Measurements from ENCODE around the gene SUN1. TPM values are rescaled to one million over a fixed set of nuclear protein-coding genes. Genes with fewer than 3 reads are reported as not detected.
A peak's percentile ranks its signal among the peaks of the same experiment; 100 is the strongest.

Gene SUN1
- total and polyA plus RNA-seq, 2 donors (not counting 1 experiment from before 2014, with no cell fraction given) = 185 to 220 TPM

DNA sequence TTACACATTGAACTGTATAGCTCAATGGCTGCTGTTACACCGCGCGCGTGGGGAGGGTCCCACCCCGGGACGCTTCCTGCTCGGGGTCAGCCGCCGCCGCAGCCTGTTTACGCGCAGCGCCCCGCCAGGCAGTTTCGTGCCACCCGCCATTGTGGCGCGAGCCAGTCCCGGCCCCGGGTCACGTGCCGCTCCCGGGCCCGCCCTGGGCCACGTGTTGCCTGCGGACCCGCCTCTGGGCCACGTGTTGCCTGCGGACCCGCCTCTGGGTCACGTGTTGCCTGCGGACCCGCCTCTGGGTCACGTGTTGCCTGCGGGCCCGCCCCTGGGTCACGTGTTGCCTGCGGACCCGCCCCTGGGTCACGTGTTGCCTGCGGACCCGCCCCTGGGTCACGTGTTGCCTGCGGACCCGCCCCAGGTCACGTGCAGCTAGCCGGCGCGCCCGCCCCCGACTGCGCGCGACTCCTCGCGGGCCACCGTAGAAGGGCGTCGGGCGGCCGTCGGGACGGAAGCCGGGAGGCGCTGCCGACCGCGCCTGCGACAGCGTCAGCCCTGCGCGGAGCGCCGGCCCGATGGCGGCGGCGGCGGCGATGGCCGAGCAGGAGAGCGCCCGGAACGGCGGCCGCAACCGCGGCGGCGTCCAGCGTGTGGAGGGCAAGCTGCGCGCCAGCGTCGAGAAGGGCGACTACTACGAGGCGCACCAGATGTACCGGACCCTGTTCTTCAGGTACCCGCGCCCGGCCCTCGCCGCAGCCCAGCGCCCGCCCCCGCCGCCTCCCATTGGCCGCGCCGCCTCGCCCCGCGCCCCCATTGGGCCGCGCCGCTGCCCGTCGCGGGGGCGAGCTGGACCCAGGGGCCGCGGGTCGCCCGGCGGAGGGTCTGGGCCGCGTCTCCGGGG is 44.0 kb downstream of the SUN1 start, which contains the start of gene GET4:
GET4 (plus strand) TSS at position 478 of the 895 bp plus-strand sequence; CDS start at position 570, 92 bp downstream.
- H3K4me1 ChIP-seq (ENCODE audit: control insufficient read depth, extremely low read depth, insufficient read depth, low read length) = no peaks in the 10 kb centered on the region
- peak; percentile 96 for DNase-seq (ENCODE audit: low read depth in 2 of 2)
- H3K9me3 ChIP-seq (ENCODE audit: control insufficient read depth, insufficient read depth, low read depth, low read length) = no peaks in the 10 kb centered on the region
- H3K4me2 ChIP-seq (ENCODE audit: extremely low read depth, insufficient read depth, low read length) = peak within 1 kb of the TSS; percentile 33
- peaks cover 35% of the 10 kb centered on the region for H3K79me2 ChIP-seq (ENCODE audit: control insufficient read depth, insufficient read depth, low read length)
- H3K36me3 ChIP-seq (ENCODE audit: control insufficient read depth, insufficient read depth, low read length) = peaks cover 14% of the 10 kb centered on the region
- H4K20me1 ChIP-seq (ENCODE audit: control insufficient read depth, extremely low read depth, insufficient read depth, low read length) = no peaks in the 10 kb centered on the region
- H3K9ac ChIP-seq (ENCODE audit: insufficient read depth, low read length) = peak within 1 kb of the TSS; percentile 84
- peak within 1 kb of the TSS; percentile 47 for H2AFZ ChIP-seq (ENCODE audit: low read length)
- H3K27ac ChIP-seq (ENCODE audit: insufficient read depth, low read length) = peak within 1 kb of the TSS; percentile 84
- H3K4me3 ChIP-seq (replicated peaks in 1 of 4; ENCODE audit: control extremely low read depth in 1 of 4, insufficient read depth in 1 of 4, low read depth in 3 of 4, low read length in 4 of 4) = peak within 1 kb of the TSS; percentile 67 to 88 (median 78)
- TF ChIP-seq, protein P1, sequence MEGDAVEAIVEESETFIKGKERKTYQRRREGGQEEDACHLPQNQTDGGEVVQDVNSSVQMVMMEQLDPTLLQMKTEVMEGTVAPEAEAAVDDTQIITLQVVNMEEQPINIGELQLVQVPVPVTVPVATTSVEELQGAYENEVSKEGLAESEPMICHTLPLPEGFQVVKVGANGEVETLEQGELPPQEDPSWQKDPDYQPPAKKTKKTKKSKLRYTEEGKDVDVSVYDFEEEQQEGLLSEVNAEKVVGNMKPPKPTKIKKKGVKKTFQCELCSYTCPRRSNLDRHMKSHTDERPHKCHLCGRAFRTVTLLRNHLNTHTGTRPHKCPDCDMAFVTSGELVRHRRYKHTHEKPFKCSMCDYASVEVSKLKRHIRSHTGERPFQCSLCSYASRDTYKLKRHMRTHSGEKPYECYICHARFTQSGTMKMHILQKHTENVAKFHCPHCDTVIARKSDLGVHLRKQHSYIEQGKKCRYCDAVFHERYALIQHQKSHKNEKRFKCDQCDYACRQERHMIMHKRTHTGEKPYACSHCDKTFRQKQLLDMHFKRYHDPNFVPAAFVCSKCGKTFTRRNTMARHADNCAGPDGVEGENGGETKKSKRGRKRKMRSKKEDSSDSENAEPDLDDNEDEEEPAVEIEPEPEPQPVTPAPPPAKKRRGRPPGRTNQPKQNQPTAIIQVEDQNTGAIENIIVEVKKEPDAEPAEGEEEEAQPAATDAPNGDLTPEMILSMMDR (conservative IDR thresholded peaks at IDR 0.05 in 1 of 2, IDR thresholded peaks at IDR 0.05 in 1 of 2; ENCODE audit: low read depth in 1 of 2, low read length in 2 of 2) = peak in 1 of 2 donors; percentile 2
- TF ChIP-seq EZH2 (IDR thresholded peaks at IDR 0.05; ENCODE audit: low read length, missing control alignments) = no peak
- no peaks in the 10 kb centered on the region for H3K27me3 ChIP-seq (ENCODE audit: control insufficient read depth, insufficient read depth, low read length)

DNA sequence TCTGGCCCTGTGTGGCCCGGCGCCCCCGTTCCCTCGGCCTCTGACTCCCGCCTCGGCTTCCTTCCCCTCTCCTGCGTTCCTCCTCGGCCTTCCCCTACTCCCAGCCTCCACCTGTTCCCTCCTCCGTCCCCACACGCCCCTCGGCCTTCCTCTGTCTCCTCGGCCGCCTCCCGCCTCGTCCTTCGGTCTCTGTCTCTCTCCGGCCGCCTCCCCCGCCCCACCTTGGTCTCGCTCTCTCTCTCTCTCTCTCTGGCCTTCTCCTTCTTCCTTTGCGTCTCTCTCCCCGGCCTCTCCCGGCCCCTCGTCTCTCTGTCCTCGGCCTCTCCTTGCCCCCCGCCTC is 44.7 kb downstream of the SUN1 start:
- Histone ChIP-seq H3K9me3 (ENCODE audit: control insufficient read depth, insufficient read depth, low read depth, low read length) (no peaks in the 10 kb centered on the region), H4K20me1 (ENCODE audit: control insufficient read depth, extremely low read depth, insufficient read depth, low read length) (no peaks in the 10 kb centered on the region), H3K4me2 (ENCODE audit: extremely low read depth, insufficient read depth, low read length) (peak overlapping the region; percentile 33), H3K27ac (ENCODE audit: insufficient read depth, low read length) (peak overlapping the region; percentile 84), H3K79me2 (ENCODE audit: control insufficient read depth, insufficient read depth, low read length) (peaks cover 41% of the 10 kb centered on the region), H3K27me3 (ENCODE audit: control insufficient read depth, insufficient read depth, low read length) (no peaks in the 10 kb centered on the region), H3K36me3 (ENCODE audit: control insufficient read depth, insufficient read depth, low read length) (peaks cover 13% of the 10 kb centered on the region), H2AFZ (ENCODE audit: low read length) (no peak overlapping the region), H3K4me1 (ENCODE audit: control insufficient read depth, extremely low read depth, insufficient read depth, low read length) (no peaks in the 10 kb centered on the region), H3K4me3 (replicated peaks in 1 of 4; ENCODE audit: control extremely low read depth in 1 of 4, insufficient read depth in 1 of 4, low read depth in 3 of 4, low read length in 4 of 4) (peak overlapping the region; percentile 67 to 88 (median 78)), H3K9ac (ENCODE audit: insufficient read depth, low read length) (peak overlapping the region; percentile 84)
- no peak for DNase-seq (ENCODE audit: low read depth in 2 of 2)
- TF ChIP-seq, protein P1 (conservative IDR thresholded peaks at IDR 0.05 in 1 of 2, IDR thresholded peaks at IDR 0.05 in 1 of 2; ENCODE audit: low read depth in 1 of 2, low read length in 2 of 2) = no peak
- no peak for TF ChIP-seq EZH2 (IDR thresholded peaks at IDR 0.05; ENCODE audit: low read length, missing control alignments)

DNA sequence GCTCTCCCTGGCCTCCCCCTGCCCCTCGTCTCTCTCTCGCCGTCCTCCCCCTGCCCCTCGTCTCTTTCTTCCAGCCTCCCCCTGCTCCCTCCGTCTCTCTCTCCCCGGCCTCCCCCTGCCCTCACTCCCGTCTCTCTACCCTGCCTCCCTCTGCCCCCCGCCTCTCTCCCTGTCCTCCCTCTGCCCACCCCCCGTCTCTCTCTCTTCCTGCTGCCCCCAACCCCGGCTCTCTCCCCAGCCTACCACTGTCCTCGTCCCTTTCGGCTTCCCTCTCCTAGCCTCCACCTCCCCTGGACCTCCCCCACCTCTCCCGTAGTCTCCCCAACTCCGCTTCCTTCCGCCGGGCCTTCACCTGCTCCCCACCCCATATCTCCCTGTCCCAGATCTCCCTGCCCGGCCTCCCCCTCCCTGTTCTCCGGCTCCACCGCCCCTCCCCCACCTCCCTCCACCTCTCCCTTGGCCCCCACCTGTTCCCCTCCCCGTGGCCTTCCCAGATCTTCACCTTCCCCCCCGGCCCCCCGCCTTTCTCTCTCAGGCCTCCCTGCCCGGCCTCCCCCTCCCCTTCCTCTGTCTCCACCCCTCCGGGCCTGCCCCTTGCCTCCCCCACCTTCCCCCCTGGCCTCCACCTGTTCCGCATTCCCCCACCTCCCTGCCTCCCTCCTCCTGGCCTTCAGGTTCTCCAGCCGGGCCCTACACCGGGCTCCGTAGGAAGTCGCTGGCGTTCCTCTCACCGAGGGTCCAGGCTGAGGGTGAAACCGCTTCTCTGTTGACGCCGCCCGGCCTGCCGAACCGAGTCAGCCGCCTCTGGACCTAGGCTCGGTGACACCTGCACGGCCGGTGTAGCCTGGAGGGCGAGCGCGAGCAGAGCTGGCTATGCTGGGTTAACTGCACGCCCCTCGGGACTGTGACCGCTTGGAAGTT is 45.3 kb downstream of the SUN1 start:
- TF ChIP-seq, protein P1 (conservative IDR thresholded peaks at IDR 0.05 in 1 of 2, IDR thresholded peaks at IDR 0.05 in 1 of 2; ENCODE audit: low read depth in 1 of 2, low read length in 2 of 2) = no peak
- no peak for TF ChIP-seq EZH2 (IDR thresholded peaks at IDR 0.05; ENCODE audit: low read length, missing control alignments)
- no peak for DNase-seq (ENCODE audit: low read depth in 2 of 2)
- Histone ChIP-seq H3K4me1 (ENCODE audit: control insufficient read depth, extremely low read depth, insufficient read depth, low read length) (no peaks in the 10 kb centered on the region), H3K36me3 (ENCODE audit: control insufficient read depth, insufficient read depth, low read length) (peaks cover 9% of the 10 kb centered on the region), H4K20me1 (ENCODE audit: control insufficient read depth, extremely low read depth, insufficient read depth, low read length) (no peaks in the 10 kb centered on the region), H3K27ac (ENCODE audit: insufficient read depth, low read length) (peak overlapping the region; percentile 84), H2AFZ (ENCODE audit: low read length) (no peak overlapping the region), H3K4me2 (ENCODE audit: extremely low read depth, insufficient read depth, low read length) (peak overlapping the region; percentile 85), H3K79me2 (ENCODE audit: control insufficient read depth, insufficient read depth, low read length) (peaks cover 46% of the 10 kb centered on the region), H3K9me3 (ENCODE audit: control insufficient read depth, insufficient read depth, low read depth, low read length) (no peaks in the 10 kb centered on the region), H3K27me3 (ENCODE audit: control insufficient read depth, insufficient read depth, low read length) (no peaks in the 10 kb centered on the region), H3K9ac (ENCODE audit: insufficient read depth, low read length) (peak overlapping the region; percentile 84), H3K4me3 (replicated peaks in 1 of 4; ENCODE audit: control extremely low read depth in 1 of 4, insufficient read depth in 1 of 4, low read depth in 3 of 4, low read length in 4 of 4) (peak overlapping the region; percentile 67 to 88 (median 78))

Measured in fibroblast of lung (primary cell).